K562 (cell line): ENCODE data around the gene RIT2.

ENCODE experiments used
- CREB1 ChIP-seq, 2 experiments: sonication (generic) in 1 of 2; formaldehyde crosslinking in 1 of 2; IDR thresholded peaks; 2 replicates each; pipeline versions ENCODE4 v1.6.1 to v1.8.0; 2012 to 2022; ENCODE audit warnings: inconsistent platforms in 1 of 2, mild to moderate bottlenecking in 1 of 2, missing genetic modification reagents in 1 of 2, moderate library complexity in 1 of 2
- CTCF ChIP-seq, 3 experiments: IDR thresholded peaks in 2 of 3; conservative IDR thresholded peaks in 1 of 3; 2 replicates each; pipeline ENCODE4 v1.5.1; 2011 to 2012; ENCODE audit warnings: low read length in 3 of 3, mild to moderate bottlenecking in 3 of 3, control low read depth in 2 of 3, improper control_type of control experiment in 1 of 3, inconsistent platforms in 1 of 3, low read depth in 1 of 3, mixed read lengths in 1 of 3, moderate library complexity in 1 of 3; ENCODE audit not compliant: insufficient read depth in 2 of 3
- EZH2 ChIP-seq: IDR thresholded peaks from 2 replicates; pipeline ENCODE4 v1.6.1; 2012; ENCODE audit warnings: low read depth, mild to moderate bottlenecking, inconsistent platforms, low read length, borderline replicate concordance
- FOXA3 ChIP-seq, 2 experiments: fragments of 450-650 bp in 1 of 2; sonication (generic) in 1 of 2; formaldehyde crosslinking; IDR thresholded peaks in 1 of 2; conservative IDR thresholded peaks in 1 of 2; 2 replicates each; pipeline versions ENCODE4 v1.4.0 to v1.8.0; 2020 to 2022; ENCODE audit warnings: mild to moderate bottlenecking in 2 of 2, missing genetic modification reagents in 1 of 2
- GATA2 ChIP-seq: sonication (generic); formaldehyde crosslinking; IDR thresholded peaks from 2 replicates; pipeline ENCODE4 v1.4.0; 2020; ENCODE audit warnings: mild to moderate bottlenecking, missing genetic modification reagents
- NCOA4 ChIP-seq: fragments of 450-650 bp; IDR thresholded peaks from 2 replicates; pipeline ENCODE4 v1.6.1; 2018; ENCODE audit warnings: mild to moderate bottlenecking; ENCODE audit not compliant: partially characterized antibody
- NFIC ChIP-seq: fragments of 450-650 bp; IDR thresholded peaks from 2 replicates; pipeline ENCODE4 v1.6.1; 2017; ENCODE audit warnings: mild to moderate bottlenecking, inconsistent platforms
- NFXL1 ChIP-seq: fragments of 450-650 bp; formaldehyde crosslinking; IDR thresholded peaks from 2 replicates; pipeline ENCODE4 v1.4.0; 2021; ENCODE audit warnings: mild to moderate bottlenecking
- PCBP2 ChIP-seq: fragments of 200-400 bp; formaldehyde crosslinking; IDR thresholded peaks from 2 replicates; pipeline ENCODE4 v1.6.1; 2018; ENCODE audit warnings: low read length, low read depth, mild to moderate bottlenecking, moderate library complexity; ENCODE audit not compliant: poor library complexity, severe bottlenecking
- POLR2G ChIP-seq: fragments of 200-400 bp; formaldehyde crosslinking; IDR thresholded peaks from 2 replicates; pipeline ENCODE4 v1.6.1; 2017; ENCODE audit warnings: low read depth, mild to moderate bottlenecking, antibody characterized with exemption, low read length, moderate library complexity
- SMAD2 ChIP-seq: fragments of 150-350 bp; IDR thresholded peaks from 2 replicates; pipeline ENCODE4 v1.6.1; 2014; ENCODE audit warnings: low read depth, mild to moderate bottlenecking, low read length
- SMARCC2 ChIP-seq: fragments of 450-650 bp; IDR thresholded peaks from 2 replicates; pipeline ENCODE4 v1.6.1; 2017; ENCODE audit warnings: antibody characterized with exemption, moderate library complexity, mild to moderate bottlenecking, low read depth
- ZBTB26 ChIP-seq: fragments of 450-650 bp; formaldehyde crosslinking; IDR thresholded peaks from 2 replicates; pipeline ENCODE4 v1.4.0; 2022; ENCODE audit warnings: missing genetic modification characterization
- TF ChIP-seq, protein P1 (sequence below): fragments of 250-450 bp; sonication (Bioruptor Pico); IDR thresholded peaks from 2 replicates; pipeline ENCODE4 v1.8.0; 2021; ENCODE audit warnings: moderate library complexity, mild to moderate bottlenecking, inconsistent platforms

GRCh38 chr18:42758852-42759251 is 356.6 kb downstream of the RIT2 start:
- TF ChIP-seq POLR2G (no peak), NFIC (no peak), SMAD2 (no peak), EZH2 (no peak), CTCF (IDR thresholded peaks at IDR 0.05 in 2 of 3, conservative IDR thresholded peaks at IDR 0.05 in 1 of 3; ENCODE audit: insufficient read depth in 2 of 3, low read depth in 1 of 3, low read length in 3 of 3) (no peak), SMARCC2 (no peak), PCBP2 (no peak), GATA2 (CRISPR knock-in tag) (no peak), NCOA4 (no peak), FOXA3 (CRISPR knock-in tag; conservative IDR thresholded peaks at IDR 0.05 in 1 of 2, IDR thresholded peaks at IDR 0.05 in 1 of 2) (no peak), CREB1 (IDR thresholded peaks at IDR 0.05) (no peak), CREB1 (CRISPR knock-in tag; IDR thresholded peaks at IDR 0.05) (no peak), ZBTB26 (CRISPR knock-in tag) (no peak), NFXL1 (no peak)
- TF ChIP-seq, protein P1, sequence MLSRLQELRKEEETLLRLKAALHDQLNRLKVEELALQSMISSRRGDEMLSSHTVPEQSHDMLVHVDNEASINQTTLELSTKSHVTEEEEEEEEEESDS (CRISPR knock-in tag) = no peak
